H9 (cell line): ENCODE data around the gene CLC. TPM values are rescaled to one million over a fixed set of nuclear protein-coding genes. Genes with fewer than 3 reads are reported as not detected.

Source experiments
- DNase-seq: peaks from one replicate; pipeline ENCODE4 v3.0.0-alpha.2; 2017
- H2AFZ ChIP-seq: one replicate; pipeline ENCODE4 v1.6.1; 2013; ENCODE audit warnings: mild to moderate bottlenecking, low read length, control low read depth, moderate library complexity
- H2AK5ac ChIP-seq: 2 replicates; pipeline ENCODE4 v1.6.1; 2013; ENCODE audit warnings: low read length, control low read depth, mixed read lengths; ENCODE audit not compliant: insufficient read length
- H2BK120ac ChIP-seq: one replicate; pipeline ENCODE4 v1.6.1; 2013; ENCODE audit warnings: low read depth, mild to moderate bottlenecking, low read length, control low read depth, inconsistent platforms; ENCODE audit not compliant: poor library complexity, severe bottlenecking
- H2BK12ac ChIP-seq: 2 replicates; pipeline ENCODE4 v1.6.1; 2013; ENCODE audit warnings: low read length, control low read depth, mixed read lengths, low read depth; ENCODE audit not compliant: insufficient read length
- H2BK15ac ChIP-seq: 2 replicates; pipeline ENCODE4 v1.6.1; 2013; ENCODE audit warnings: low read depth, low read length, control low read depth
- H2BK20ac ChIP-seq: one replicate; pipeline ENCODE4 v1.6.1; 2013; ENCODE audit warnings: low read depth, mild to moderate bottlenecking, low read length, control low read depth, inconsistent platforms; ENCODE audit not compliant: poor library complexity, severe bottlenecking
- H2BK5ac ChIP-seq: 2 replicates; pipeline ENCODE4 v1.6.1; 2013; ENCODE audit warnings: low read length, control low read depth, mixed read lengths; ENCODE audit not compliant: insufficient read length
- H3K14ac ChIP-seq: 2 replicates; pipeline ENCODE4 v1.6.1; 2013; ENCODE audit warnings: low read length, control low read depth; ENCODE audit not compliant: insufficient read depth
- H3K18ac ChIP-seq: 2 replicates; pipeline ENCODE4 v1.6.1; 2013; ENCODE audit warnings: low read depth, mild to moderate bottlenecking, mixed read lengths, low read length, control low read depth; ENCODE audit not compliant: insufficient read length
- H3K23ac ChIP-seq: 2 replicates; pipeline ENCODE4 v1.6.1; 2013; ENCODE audit warnings: low read length, control low read depth, mixed read lengths, low read depth; ENCODE audit not compliant: insufficient read length
- H3K23me2 ChIP-seq: 2 replicates; pipeline ENCODE4 v1.6.1; 2013; ENCODE audit warnings: low read depth, mild to moderate bottlenecking, mixed read lengths, low read length, control low read depth; ENCODE audit not compliant: insufficient read length, poor library complexity, severe bottlenecking
- H3K27ac ChIP-seq: 2 replicates; pipeline ENCODE4 v1.5.1; 2013; ENCODE audit warnings: low read length, control low read depth, mixed read lengths, low read depth; ENCODE audit not compliant: insufficient read length
- H3K27me3 ChIP-seq: 2 replicates; pipeline ENCODE4 v1.6.1; 2013; ENCODE audit warnings: low read length, control low read depth, inconsistent platforms; ENCODE audit not compliant: insufficient read depth
- H3K4ac ChIP-seq: 2 replicates; pipeline ENCODE4 v1.6.1; 2013; ENCODE audit warnings: low read depth, mild to moderate bottlenecking, control low read depth, inconsistent platforms, low read length, moderate library complexity
- H3K4me1 ChIP-seq: 2 replicates; pipeline ENCODE4 v1.6.1; 2013; ENCODE audit warnings: low read length, control low read depth, inconsistent platforms; ENCODE audit not compliant: insufficient read depth
- H3K4me2 ChIP-seq: 2 replicates; pipeline ENCODE4 v1.6.1; 2013; ENCODE audit warnings: low read length, control low read depth, mixed read lengths; ENCODE audit not compliant: insufficient read length, insufficient read depth
- H3K56ac ChIP-seq: 2 replicates; pipeline ENCODE4 v1.6.1; 2013; ENCODE audit warnings: low read depth, mild to moderate bottlenecking, mixed read lengths, low read length, control low read depth; ENCODE audit not compliant: insufficient read length
- H3K79me1 ChIP-seq: 2 replicates; pipeline ENCODE4 v1.6.1; 2013; ENCODE audit warnings: low read depth, mild to moderate bottlenecking, moderate library complexity, low read length, control low read depth, inconsistent platforms; ENCODE audit not compliant: insufficient read depth, poor library complexity, severe bottlenecking
- H3K79me2 ChIP-seq: 2 replicates; pipeline ENCODE4 v1.6.1; 2013; ENCODE audit warnings: low read length, control low read depth, inconsistent platforms; ENCODE audit not compliant: insufficient read depth
- H3K9ac ChIP-seq: 2 replicates; pipeline ENCODE4 v1.6.1; 2013; ENCODE audit warnings: low read length, control low read depth, mixed read lengths; ENCODE audit not compliant: insufficient read length; ENCODE audit errors: extremely low read depth
- H3K9me3 ChIP-seq: one replicate; pipeline ENCODE4 v1.6.1; 2013; ENCODE audit warnings: low read depth, low read length, inconsistent platforms; ENCODE audit not compliant: control insufficient read depth
- H3T11ph ChIP-seq: one replicate; pipeline ENCODE4 v1.6.1; 2013; ENCODE audit warnings: mild to moderate bottlenecking, low read length, control low read depth, inconsistent platforms
- H4K20me1 ChIP-seq: one replicate; pipeline ENCODE4 v1.6.1; 2013; ENCODE audit not compliant: control insufficient read depth, insufficient read length, insufficient read depth
- H4K5ac ChIP-seq: 2 replicates; pipeline ENCODE4 v1.6.1; 2013; ENCODE audit warnings: low read depth, mild to moderate bottlenecking, mixed read lengths, low read length, control low read depth; ENCODE audit not compliant: insufficient read length
- H4K8ac ChIP-seq: replicated peaks from 2 replicates; pipeline ENCODE4 v1.6.1; 2013; ENCODE audit warnings: low read length, control low read depth, mixed read lengths, low read depth; ENCODE audit not compliant: insufficient read length
- H4K91ac ChIP-seq: 2 replicates; pipeline ENCODE4 v1.6.1; 2013; ENCODE audit warnings: low read depth, mild to moderate bottlenecking, moderate library complexity, mixed read lengths, low read length, control low read depth; ENCODE audit not compliant: insufficient read length
- H3K27ac Mint-ChIP-seq, 3 experiments: 2 replicates in 2 of 3; 3 replicates in 1 of 3; pipeline ENCODE4 v1.8.0; 2020 to 2021; ENCODE audit warnings: mixed read lengths in 3 of 3, mild to moderate bottlenecking in 1 of 3, moderate library complexity in 1 of 3
- H3K27me3 Mint-ChIP-seq: 2 replicates; pipeline ENCODE4 v1.8.0; 2021; ENCODE audit warnings: low read depth, mild to moderate bottlenecking, moderate library complexity, mixed read lengths
- H3K36me3 Mint-ChIP-seq, 3 experiments: 2 replicates in 2 of 3; 3 replicates in 1 of 3; pipeline ENCODE4 v1.8.0; 2020 to 2021; ENCODE audit warnings: low read depth in 3 of 3, mixed read lengths in 3 of 3; ENCODE audit not compliant: insufficient read depth in 1 of 3
- H3K4me1 Mint-ChIP-seq, 2 experiments: 2 replicates each; pipeline ENCODE4 v1.8.0; 2020; ENCODE audit warnings: mixed read lengths in 2 of 2
- H3K4me3 Mint-ChIP-seq, 2 experiments: 2 replicates in 1 of 2; 3 replicates in 1 of 2; pipeline ENCODE4 v1.8.0; 2020 to 2021; ENCODE audit warnings: mild to moderate bottlenecking in 2 of 2, mixed read lengths in 2 of 2, moderate library complexity in 1 of 2
- H3K9me3 Mint-ChIP-seq, 2 experiments: 2 replicates in 1 of 2; 3 replicates in 1 of 2; pipeline ENCODE4 v1.8.0; 2020; ENCODE audit warnings: mild to moderate bottlenecking in 2 of 2, mixed read lengths in 2 of 2, moderate library complexity in 1 of 2
- WGBS: extraction: QIAGEN DNeasy Blood & Tissue Kit; methylation state at CpG from one replicate; pipeline ENCODE4 v1.1.7; 2013; ENCODE audit warnings: missing lambda C conversion rate, low lambda C conversion rate, mixed read lengths; ENCODE audit not compliant: insufficient read length; ENCODE audit errors: extremely low coverage; 5-methylcytosine and 5-hydroxymethylcytosine counted together
- total RNA-seq: library from RNA; stranded (reverse); gene quantifications from 2 replicates; pipeline ENCODE4 v1.2.1, GENCODE V29; 2021
- TF ChIP-seq, protein P1 (sequence below): fragments of 200-600 bp; sonication (generic); conservative IDR thresholded peaks from 3 replicates; pipeline ENCODE4 v1.8.0; 2021; ENCODE audit warnings: antibody characterized with exemption, mild to moderate bottlenecking

Gene CLC
- total RNA-seq, 1 experiment from 2014 or later = 0.39 TPM

- no peaks in the 10 kb centered on the region for H3K9me3 ChIP-seq
- no peak overlapping the region for H2BK12ac ChIP-seq
- H3K27me3 ChIP-seq = no peaks in the 10 kb centered on the region
- no peaks in the 10 kb centered on the region for H3K9me3 Mint-ChIP-seq
- H3K18ac ChIP-seq = no peak overlapping the region
- H3K79me1 ChIP-seq = no peaks in the 10 kb centered on the region
- H2BK20ac ChIP-seq = no peak overlapping the region
- no peak overlapping the region for H3K56ac ChIP-seq
- no peak overlapping the region for H2BK15ac ChIP-seq
- H3K23me2 ChIP-seq = no peaks in the 10 kb centered on the region
- H3K4me3 Mint-ChIP-seq = no peak overlapping the region
- no peak overlapping the region for H3K4me2 ChIP-seq
- no peaks in the 10 kb centered on the region for H3K79me2 ChIP-seq
- H3K4me1 ChIP-seq = no peaks in the 10 kb centered on the region
- H4K20me1 ChIP-seq = no peaks in the 10 kb centered on the region
- TF ChIP-seq, protein P1, sequence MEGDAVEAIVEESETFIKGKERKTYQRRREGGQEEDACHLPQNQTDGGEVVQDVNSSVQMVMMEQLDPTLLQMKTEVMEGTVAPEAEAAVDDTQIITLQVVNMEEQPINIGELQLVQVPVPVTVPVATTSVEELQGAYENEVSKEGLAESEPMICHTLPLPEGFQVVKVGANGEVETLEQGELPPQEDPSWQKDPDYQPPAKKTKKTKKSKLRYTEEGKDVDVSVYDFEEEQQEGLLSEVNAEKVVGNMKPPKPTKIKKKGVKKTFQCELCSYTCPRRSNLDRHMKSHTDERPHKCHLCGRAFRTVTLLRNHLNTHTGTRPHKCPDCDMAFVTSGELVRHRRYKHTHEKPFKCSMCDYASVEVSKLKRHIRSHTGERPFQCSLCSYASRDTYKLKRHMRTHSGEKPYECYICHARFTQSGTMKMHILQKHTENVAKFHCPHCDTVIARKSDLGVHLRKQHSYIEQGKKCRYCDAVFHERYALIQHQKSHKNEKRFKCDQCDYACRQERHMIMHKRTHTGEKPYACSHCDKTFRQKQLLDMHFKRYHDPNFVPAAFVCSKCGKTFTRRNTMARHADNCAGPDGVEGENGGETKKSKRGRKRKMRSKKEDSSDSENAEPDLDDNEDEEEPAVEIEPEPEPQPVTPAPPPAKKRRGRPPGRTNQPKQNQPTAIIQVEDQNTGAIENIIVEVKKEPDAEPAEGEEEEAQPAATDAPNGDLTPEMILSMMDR = no peak
- H4K5ac ChIP-seq = no peak overlapping the region
- no CpG with 5 or more reads among the region's 5 CpGs for WGBS
- H3K14ac ChIP-seq = no peak overlapping the region
- H3K4me1 Mint-ChIP-seq = no peaks in the 10 kb centered on the region; a peak in 1 of 4 replicates
- no peak overlapping the region for H3T11ph ChIP-seq
- H3K4ac ChIP-seq = no peak overlapping the region
- H2BK120ac ChIP-seq = no peak overlapping the region
- no peak overlapping the region for H2AFZ ChIP-seq
- H3K27me3 Mint-ChIP-seq = peaks cover 8% of the 10 kb centered on the region
- no peak overlapping the region for H2BK5ac ChIP-seq
- no peaks in the 10 kb centered on the region for H3K36me3 Mint-ChIP-seq
- no peak overlapping the region for H4K8ac ChIP-seq
- H3K23ac ChIP-seq = no peak overlapping the region
- H3K27ac Mint-ChIP-seq = no peak overlapping the region
- H4K91ac ChIP-seq = no peak overlapping the region
- no peak for DNase-seq
- no peak overlapping the region for H3K27ac ChIP-seq
- no peak overlapping the region for H3K9ac ChIP-seq
- H2AK5ac ChIP-seq = no peak overlapping the region
These were observed 12.2 kb upstream of the CLC start for GRCh38 chr19:39749981-39750380.
